ENCODE data around the gene ATP2B2.

The ATP2B2 gene

DNA sequence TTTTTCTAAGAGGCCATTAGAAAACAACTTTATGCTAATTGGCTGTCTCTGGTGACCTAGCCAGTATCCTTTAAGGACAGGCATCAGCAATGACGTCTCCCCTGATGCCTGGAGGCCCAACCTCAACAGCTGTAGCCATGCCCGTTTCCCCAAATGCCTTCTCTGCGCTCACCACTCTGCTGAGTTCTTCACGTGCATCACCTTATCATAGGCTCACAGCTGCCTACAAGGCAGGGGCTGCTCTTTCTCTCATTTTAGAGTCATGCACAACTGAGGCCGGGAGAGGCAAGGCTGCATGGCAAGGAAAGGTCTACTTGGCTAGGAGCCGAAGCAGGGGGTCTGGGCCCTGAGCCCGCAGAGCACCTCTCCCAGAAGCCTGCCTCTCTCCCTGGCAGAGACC, 140.6 kb downstream of the ATP2B2 start:
- TF ChIP-seq, protein P1, sequence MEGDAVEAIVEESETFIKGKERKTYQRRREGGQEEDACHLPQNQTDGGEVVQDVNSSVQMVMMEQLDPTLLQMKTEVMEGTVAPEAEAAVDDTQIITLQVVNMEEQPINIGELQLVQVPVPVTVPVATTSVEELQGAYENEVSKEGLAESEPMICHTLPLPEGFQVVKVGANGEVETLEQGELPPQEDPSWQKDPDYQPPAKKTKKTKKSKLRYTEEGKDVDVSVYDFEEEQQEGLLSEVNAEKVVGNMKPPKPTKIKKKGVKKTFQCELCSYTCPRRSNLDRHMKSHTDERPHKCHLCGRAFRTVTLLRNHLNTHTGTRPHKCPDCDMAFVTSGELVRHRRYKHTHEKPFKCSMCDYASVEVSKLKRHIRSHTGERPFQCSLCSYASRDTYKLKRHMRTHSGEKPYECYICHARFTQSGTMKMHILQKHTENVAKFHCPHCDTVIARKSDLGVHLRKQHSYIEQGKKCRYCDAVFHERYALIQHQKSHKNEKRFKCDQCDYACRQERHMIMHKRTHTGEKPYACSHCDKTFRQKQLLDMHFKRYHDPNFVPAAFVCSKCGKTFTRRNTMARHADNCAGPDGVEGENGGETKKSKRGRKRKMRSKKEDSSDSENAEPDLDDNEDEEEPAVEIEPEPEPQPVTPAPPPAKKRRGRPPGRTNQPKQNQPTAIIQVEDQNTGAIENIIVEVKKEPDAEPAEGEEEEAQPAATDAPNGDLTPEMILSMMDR (IDR thresholded peaks at IDR 0.05) = no peak
- no peaks in the 10 kb centered on the region for H3K36me3 ChIP-seq
- H3K4me1 ChIP-seq (ENCODE audit: control insufficient read depth in 1 of 2, insufficient read depth in 1 of 2, low read depth in 1 of 2, low read length in 1 of 2) = no peaks in the 10 kb centered on the region
- no peak overlapping the region for H3K27ac ChIP-seq
- H3K27me3 ChIP-seq = peaks cover 9% of the 10 kb centered on the region
- no peaks in the 10 kb centered on the region for H3K9me3 ChIP-seq
- no peak overlapping the region for H3K4me3 ChIP-seq (ENCODE audit: low read depth in 1 of 2, low read length in 1 of 2)

GRCh38 chr3:10363935-10364334, 141.5 kb downstream of the ATP2B2 start:
- TF ChIP-seq, protein P1 (IDR thresholded peaks at IDR 0.05) = no peak
- peaks cover 3% of the 10 kb centered on the region for H3K27me3 ChIP-seq
- H3K9me3 ChIP-seq = no peaks in the 10 kb centered on the region
- no peak overlapping the region for H3K27ac ChIP-seq
- no peak overlapping the region for H3K4me3 ChIP-seq (ENCODE audit: low read depth in 1 of 2, low read length in 1 of 2)
- H3K4me1 ChIP-seq (ENCODE audit: control insufficient read depth in 1 of 2, insufficient read depth in 1 of 2, low read depth in 1 of 2, low read length in 1 of 2) = no peaks in the 10 kb centered on the region
- no peaks in the 10 kb centered on the region for H3K36me3 ChIP-seq

DNA sequence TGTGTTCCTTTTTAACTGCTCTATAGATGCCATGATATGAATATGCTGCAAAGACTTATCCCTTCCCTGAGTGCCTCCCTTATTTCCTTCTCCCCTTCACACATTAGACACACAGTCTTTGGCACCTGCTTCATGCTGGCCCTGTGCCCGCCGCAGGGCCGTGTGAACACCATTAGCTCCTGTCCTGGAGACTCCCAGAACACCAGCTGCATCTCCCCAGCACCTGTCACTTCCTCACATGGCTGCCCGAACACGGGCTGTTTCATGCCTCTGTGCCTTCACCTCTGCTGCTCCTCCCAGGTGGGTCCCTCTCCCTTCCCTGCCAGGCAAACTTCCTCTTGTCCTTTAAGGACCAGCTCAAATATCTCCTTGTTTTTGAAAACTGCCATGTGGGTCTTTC, 144.0 kb downstream of the ATP2B2 start:
- TF ChIP-seq, protein P1 (IDR thresholded peaks at IDR 0.05) = no peak
- no peaks in the 10 kb centered on the region for H3K36me3 ChIP-seq

GRCh38 chr3:10360478-10360877, 144.9 kb downstream of the ATP2B2 start:
- H3K4me1 ChIP-seq (ENCODE audit: control insufficient read depth in 1 of 2, insufficient read depth in 1 of 2, low read depth in 1 of 2, low read length in 1 of 2) = no peaks in the 10 kb centered on the region
- H3K27ac ChIP-seq = no peak overlapping the region
- H3K27me3 ChIP-seq = no peaks in the 10 kb centered on the region
- no peaks in the 10 kb centered on the region for H3K9me3 ChIP-seq
- no peaks in the 10 kb centered on the region for H3K36me3 ChIP-seq
- TF ChIP-seq, protein P1 (IDR thresholded peaks at IDR 0.05) = no peak
- H3K4me3 ChIP-seq (ENCODE audit: low read depth in 1 of 2, low read length in 1 of 2) = no peak overlapping the region

More for the DNA sequence above, 144.0 kb downstream of the ATP2B2 start:
- H3K27ac ChIP-seq = no peak overlapping the region
- no peaks in the 10 kb centered on the region for H3K4me1 ChIP-seq (ENCODE audit: control insufficient read depth in 1 of 2, insufficient read depth in 1 of 2, low read depth in 1 of 2, low read length in 1 of 2)
- H3K4me3 ChIP-seq (ENCODE audit: low read depth in 1 of 2, low read length in 1 of 2) = no peak overlapping the region
- H3K9me3 ChIP-seq = no peaks in the 10 kb centered on the region
- no peaks in the 10 kb centered on the region for H3K27me3 ChIP-seq

GRCh38 chr3:10359761-10360161, 145.6 kb downstream of the ATP2B2 start:
- Histone ChIP-seq H3K27ac (no peak overlapping the region), H3K4me1 (ENCODE audit: control insufficient read depth in 1 of 2, insufficient read depth in 1 of 2, low read depth in 1 of 2, low read length in 1 of 2) (no peaks in the 10 kb centered on the region), H3K9me3 (no peaks in the 10 kb centered on the region), H3K4me3 (ENCODE audit: low read depth in 1 of 2, low read length in 1 of 2) (no peak overlapping the region), H3K27me3 (no peaks in the 10 kb centered on the region), H3K36me3 (no peaks in the 10 kb centered on the region)
- TF ChIP-seq, protein P1 (IDR thresholded peaks at IDR 0.05) = no peak
